Lower lobe of right lung (tissue), 2 donors: ENCODE measurements around the gene SPRTN. TPM values are rescaled to one million over a fixed set of nuclear protein-coding genes. Genes with fewer than 3 reads are reported as not detected.

Source experiments
- ATAC-seq, 2 donors: fragments of 200-7000 bp; cut with Tn5 transposase; one replicate each; pipeline ENCODE4 v1.9.1; 2020 to 2022; ENCODE audit warnings: mild to moderate bottlenecking in 2 of 2, moderate library complexity in 2 of 2
- DNase-seq: peaks from one replicate; pipeline ENCODE4 v3.0.0-alpha.2; 2020
- H3K27ac ChIP-seq: fragments of 200-600 bp; one replicate; pipeline ENCODE4 v1.8.0; 2022
- H3K27me3 ChIP-seq: fragments of 200-600 bp; one replicate; pipeline ENCODE4 v1.8.0; 2022; ENCODE audit warnings: low read depth
- H3K36me3 ChIP-seq: fragments of 200-600 bp; one replicate; pipeline ENCODE4 v1.8.0; 2022; ENCODE audit warnings: mild to moderate bottlenecking
- H3K4me1 ChIP-seq: fragments of 200-600 bp; one replicate; pipeline ENCODE4 v1.8.0; 2022
- H3K4me3 ChIP-seq: fragments of 200-600 bp; one replicate; pipeline ENCODE4 v1.8.0; 2022; ENCODE audit warnings: mild to moderate bottlenecking
- H3K9me3 ChIP-seq: fragments of 200-600 bp; one replicate; pipeline ENCODE4 v1.8.0; 2022
- CTCF ChIP-seq: fragments of 200-600 bp; IDR thresholded peaks from one replicate; pipeline ENCODE4 v1.8.0; 2022; ENCODE audit warnings: antibody characterized with exemption, mild to moderate bottlenecking
- intact Hi-C: fragments of 100-400 bp; cut with DNase I; formaldehyde crosslinking; loops from one replicate; pipeline ENCODE4 v1.11.0; 2022
- total RNA-seq: library from RNA; stranded (reverse); fragmentation: NEBNext Ultra II Directional; extraction: Animal tissue kit (Norgen Biotek cat#: 25700); gene quantifications from one replicate; pipeline ENCODE4 v1.2.1, GENCODE V29; 2021
- donor health status: DM: no; HTN: yes; CAD: no; lungs with severe emphysema.

The SPRTN gene
- total RNA-seq, 1 donor from 2014 or later, result 8.9 TPM

GRCh38 chr1:231335663-231336602 is 2.2 kb upstream of the SPRTN start:
- peaks cover 59% of the 10 kb centered on the region for H3K4me1 ChIP-seq
- no peak overlapping the region for H3K27ac ChIP-seq
- H3K9me3 ChIP-seq, result no peaks in the 10 kb centered on the region
- no peak for TF ChIP-seq CTCF
- H3K4me3 ChIP-seq, result peak overlapping the region; percentile 90
- ATAC-seq (no peak), DNase-seq (no peak)
- no peaks in the 10 kb centered on the region for H3K27me3 ChIP-seq
- intact Hi-C loops, result no loop called here
- peaks cover 16% of the 10 kb centered on the region for H3K36me3 ChIP-seq

- Histone ChIP-seq H3K9me3 (no peaks in the 10 kb centered on the region), H3K27ac (peak overlapping the region; percentile 96), H3K4me3 (peak overlapping the region; percentile 90), H3K27me3 (no peaks in the 10 kb centered on the region), H3K36me3 (peaks cover 25% of the 10 kb centered on the region), H3K4me1 (peaks cover 59% of the 10 kb centered on the region)
- ATAC-seq (peak; percentile 21 to 34), DNase-seq (no peak)
- no peak for TF ChIP-seq CTCF
- intact Hi-C loops, result no loop called here
Observed at GRCh38 chr1:231337043-231337471, 1.0 kb upstream of the SPRTN start.

GRCh38 chr1:231337472-231338269 is 422 bp upstream of the SPRTN start, which contains the start of gene EXOC8:
Gene EXOC8 (minus strand): TSS chr1:231337852. CDS start chr1:231337745, 107 bp downstream.
- peak within 1 kb of the TSS; percentile 90 for H3K4me3 ChIP-seq
- intact Hi-C loops, result no loop called here
- no peaks in the 10 kb centered on the region for H3K27me3 ChIP-seq
- peaks cover 57% of the 10 kb centered on the region for H3K4me1 ChIP-seq
- DNase-seq (peak; percentile 94), ATAC-seq (peak; percentile 96 to 97)
- no peaks in the 10 kb centered on the region for H3K9me3 ChIP-seq
- no peak for TF ChIP-seq CTCF
- H3K27ac ChIP-seq, result peak within 1 kb of the TSS; percentile 96
- H3K36me3 ChIP-seq, result peaks cover 27% of the 10 kb centered on the region

- peaks cover 32% of the 10 kb centered on the region for H3K36me3 ChIP-seq
- no peaks in the 10 kb centered on the region for H3K9me3 ChIP-seq
- H3K4me1 ChIP-seq, result peaks cover 29% of the 10 kb centered on the region
- intact Hi-C loops, result no loop called here
- ATAC-seq (no peak), DNase-seq (no peak)
- no peak overlapping the region for H3K27ac ChIP-seq
- no peak for TF ChIP-seq CTCF
- H3K27me3 ChIP-seq, result no peaks in the 10 kb centered on the region
- H3K4me3 ChIP-seq, result no peak overlapping the region
Observed at GRCh38 chr1:231340328-231341013, 2.4 kb downstream of the SPRTN start.

- DNase-seq (no peak), ATAC-seq (no peak)
- no peak for TF ChIP-seq CTCF
- H3K27ac ChIP-seq, result no peak overlapping the region
- intact Hi-C loops, result no loop called here
- H3K4me1 ChIP-seq, result no peaks in the 10 kb centered on the region
- H3K36me3 ChIP-seq, result peaks cover 77% of the 10 kb centered on the region
- no peak overlapping the region for H3K4me3 ChIP-seq
- H3K27me3 ChIP-seq, result no peaks in the 10 kb centered on the region
- H3K9me3 ChIP-seq, result no peaks in the 10 kb centered on the region
Observed at GRCh38 chr1:231347961-231348360, 9.9 kb downstream of the SPRTN start.
